GM12872 (cell line): Measurements from ENCODE around the gene ARL6IP6.
A peak's percentile ranks its signal among the peaks of the same experiment; 100 is the strongest.

Source experiments
- CTCF ChIP-seq: IDR thresholded peaks from 3 replicates; pipeline ENCODE4 v1.5.1; 2011; ENCODE audit warnings: low read depth, mild to moderate bottlenecking, low read length, moderate library complexity; ENCODE audit not compliant: insufficient read depth

The ARL6IP6 gene

GRCh38 chr2:152710713-152711112, 7.7 kb upstream of the ARL6IP6 start:
- no peak for TF ChIP-seq CTCF

- TF ChIP-seq CTCF, result no peak
Observed at GRCh38 chr2:152715112-152715511, 3.3 kb upstream of the ARL6IP6 start.

- TF ChIP-seq CTCF, result peak; percentile 61
Observed at GRCh38 chr2:152715854-152716428, 2.5 kb upstream of the ARL6IP6 start.

- TF ChIP-seq CTCF, result no peak
Observed at GRCh38 chr2:152716805-152717227, 1.6 kb upstream of the ARL6IP6 start.

GRCh38 chr2:152717228-152718075, 968 bp upstream of the ARL6IP6 start, which contains the start of gene PRPF40A:
Gene PRPF40A (minus strand): TSS chr2:152717461. CDS start chr2:152717439, 22 bp downstream.
- no peak for TF ChIP-seq CTCF

- TF ChIP-seq CTCF, result no peak
Observed at GRCh38 chr2:152718909-152719645, 657 bp downstream of the ARL6IP6 start.

- no peak for TF ChIP-seq CTCF
Observed at GRCh38 chr2:152720794-152721193, 2.4 kb downstream of the ARL6IP6 start.
